HepG2 (cell line): Measurements from ENCODE around the gene DNMT3A. TPM values are rescaled to one million over a fixed set of nuclear protein-coding genes. Genes with fewer than 3 reads are reported as not detected.

ENCODE experiments used
- ATAC-seq: fragments of 200-7000 bp; cut with Tn5 transposase; 3 replicates; pipeline ENCODE4 v1.9.1; 2020; ENCODE audit warnings: mild to moderate bottlenecking, moderate library complexity
- BruUV-seq: library from RNA; stranded (reverse); fragments of 400-500 nt; replicated peaks from 2 replicates; lab custom pipeline; 2021; lab: Mats Ljungman, UMichigan
- CTCF ChIA-PET: fragments of 300-600 bp; formaldehyde crosslinking; extraction: SDS; loops from one replicate; lab custom pipeline; 2021; ENCODE audit warnings: low total read pairs, inconsistent platforms, low intra/inter-chr PET ratio; lab: Yijun Ruan, JAX
- POLR2A ChIA-PET: fragments of 350-600 bp; sonication (Branson Sonifier 250); formaldehyde crosslinking; loops from one replicate; lab custom pipeline; 2020; ENCODE audit warnings: antibody characterized with exemption, inconsistent platforms; lab: Yijun Ruan, JAX
- DNase-seq: peaks from one replicate; pipeline ENCODE4 v3.0.0-alpha.2; 2015; ENCODE audit warnings: low spot score
- FAIRE-seq: peaks from 3 replicates; lab custom pipeline; 2011; peaks lifted over from hg19 to GRCh38; lab: Jason Lieb, UNC
- H2AFZ ChIP-seq: one replicate; pipeline ENCODE4 v1.6.1; 2011; ENCODE audit warnings: low read length, inconsistent platforms
- H3K27ac ChIP-seq: fragments of 300-600 bp; 3 replicates; pipeline ENCODE4 v1.8.0; 2011; ENCODE audit warnings: mixed run types, mild to moderate bottlenecking, mixed read lengths, low read length, inconsistent platforms; ENCODE audit not compliant: insufficient read depth; ENCODE audit errors: extremely low read length
- H3K27me3 ChIP-seq, 2 experiments: fragments of 200-600 bp in 1 of 2; 2 replicates in 1 of 2; 3 replicates in 1 of 2; pipeline versions ENCODE4 v1.6.0 to v1.8.0; 2011; ENCODE audit warnings: low read length in 2 of 2, mild to moderate bottlenecking in 2 of 2, moderate library complexity in 2 of 2, inconsistent platforms in 1 of 2; ENCODE audit not compliant: insufficient read depth in 2 of 2, control insufficient read depth in 1 of 2
- H3K36me3 ChIP-seq, 2 experiments: fragments of 200-600 bp in 1 of 2; replicated peaks in 1 of 2; 2 replicates in 1 of 2; 3 replicates in 1 of 2; pipeline versions ENCODE4 v1.5.1 to v1.8.0; 2011; ENCODE audit warnings: low read length in 2 of 2, inconsistent platforms in 1 of 2; ENCODE audit not compliant: insufficient read depth in 2 of 2, control insufficient read depth in 1 of 2
- H3K4me1 ChIP-seq: 2 replicates; pipeline ENCODE4 v1.5.1; 2012; ENCODE audit warnings: low read length, inconsistent platforms; ENCODE audit not compliant: insufficient read depth
- H3K4me2 ChIP-seq: 2 replicates; pipeline ENCODE4 v1.6.0; 2011; ENCODE audit warnings: low read depth, low read length, inconsistent platforms
- H3K4me3 ChIP-seq, 3 experiments: fragments of 200-600 bp in 1 of 3; sonication (generic), shearing (Covaris generic) in 1 of 3; replicated peaks in 1 of 3; 2 replicates each; pipeline ENCODE4 v1.5.1; 2011 to 2016; ENCODE audit warnings: low read length in 3 of 3, inconsistent platforms in 2 of 3, low read depth in 2 of 3, mild to moderate bottlenecking in 2 of 3, control low read depth in 1 of 3, mixed read lengths in 1 of 3; ENCODE audit not compliant: insufficient read depth in 1 of 3
- H3K79me2 ChIP-seq: one replicate; pipeline ENCODE4 v1.6.1; 2011; ENCODE audit warnings: low read length, inconsistent platforms; ENCODE audit not compliant: insufficient read depth
- H3K9ac ChIP-seq: 2 replicates; pipeline ENCODE4 v1.6.0; 2011; ENCODE audit warnings: mild to moderate bottlenecking, low read depth, low read length, inconsistent platforms; ENCODE audit not compliant: insufficient read depth
- H3K9me3 ChIP-seq: 2 replicates; pipeline ENCODE4 v1.5.1; 2012; ENCODE audit warnings: mild to moderate bottlenecking, low read length
- H4K20me1 ChIP-seq: 2 replicates; pipeline ENCODE4 v1.6.0; 2011; ENCODE audit warnings: inconsistent platforms, mild to moderate bottlenecking, low read length, moderate library complexity; ENCODE audit not compliant: insufficient read depth
- BCL3 ChIP-seq: sonication (generic); formaldehyde crosslinking; IDR thresholded peaks from 2 replicates; pipeline ENCODE4 v1.5.1; 2020; ENCODE audit warnings: mild to moderate bottlenecking, missing genetic modification reagents, moderate library complexity
- BCL6 ChIP-seq: IDR thresholded peaks from 2 replicates; pipeline ENCODE4 v1.6.1; 2016; ENCODE audit warnings: missing genetic modification reagents, missing compliant biosample characterization
- GLI4 ChIP-seq: sonication (generic); formaldehyde crosslinking; IDR thresholded peaks from 2 replicates; pipeline ENCODE4 v1.5.1; 2020; ENCODE audit warnings: missing genetic modification reagents, mild to moderate bottlenecking, moderate library complexity, borderline replicate concordance
- NFYB ChIP-seq: sonication (generic); formaldehyde crosslinking; IDR thresholded peaks from 2 replicates; pipeline ENCODE4 v1.4.0; 2020; ENCODE audit warnings: missing genetic modification reagents
- ZNF629 ChIP-seq: sonication (generic); formaldehyde crosslinking; conservative IDR thresholded peaks from 2 replicates; pipeline ENCODE4 v1.5.0; 2020; ENCODE audit warnings: missing genetic modification reagents
- ZNF660 ChIP-seq: sonication (generic); formaldehyde crosslinking; IDR thresholded peaks from 2 replicates; pipeline ENCODE4 v1.5.1; 2020; ENCODE audit warnings: mild to moderate bottlenecking, low read depth, missing genetic modification reagents, borderline replicate concordance
- WGBS: methylation state at CpG from one replicate; pipeline ENCODE4 v1.1.6; 2017; ENCODE audit warnings: low lambda C conversion rate; 5-methylcytosine and 5-hydroxymethylcytosine counted together
- in situ Hi-C: cut with HindIII; loops from 2 replicates; pipeline ENCODE4 v1.10.0; 2017; ENCODE audit warnings: low pct_unique_long_range_greater_than_20kb; ENCODE audit not compliant: extremely low pct_ligation_motif_present
- intact Hi-C: fragments of 100-400 bp; cut with micrococcal nuclease; formaldehyde crosslinking; loops from one replicate; pipeline ENCODE4 v1.10.0; 2022; ENCODE audit not compliant: unreplicated experiment
- polyA plus RNA-seq, 8 experiments: library from polyadenylated mRNA; depleted of rRNA in 3 of 8; stranded (reverse) in 7 of 8; unstranded in 1 of 8; fragments of >200 nt; fragmentation: Illumina TruSeq in 4 of 8; extraction: Trizol in 4 of 8; gene quantifications; 2 replicates each; pipeline versions ENCODE4 v1.2.1 to v1.2.3, GENCODE V29; 2011 to 2016; ENCODE audit warnings: low read depth in 4 of 8, missing spikeins in 1 of 8, mixed read lengths in 1 of 8; ENCODE audit not compliant: insufficient read depth in 1 of 8
- total RNA-seq, 5 experiments: library from RNA; depleted of rRNA; stranded (reverse); fragments of >200 nt; fragmentation: Illumina TruSeq; extraction: Trizol; gene quantifications; 2 replicates each; pipeline ENCODE4 v1.2.3, GENCODE V29; 2016; ENCODE audit warnings: low read depth in 1 of 5
- TF ChIP-seq, protein P1 (sequence below): sonication (generic); formaldehyde crosslinking; IDR thresholded peaks from 2 replicates; pipeline ENCODE4 v1.9.0; 2021; ENCODE audit warnings: mild to moderate bottlenecking, missing genetic modification reagents

Gene DNMT3A
- total and polyA plus RNA-seq, 2 of the 13 experiments (the other 11 are each of a cell fraction or from before 2014, with no cell fraction given): 14.7 to 29.1 TPM

DNA sequence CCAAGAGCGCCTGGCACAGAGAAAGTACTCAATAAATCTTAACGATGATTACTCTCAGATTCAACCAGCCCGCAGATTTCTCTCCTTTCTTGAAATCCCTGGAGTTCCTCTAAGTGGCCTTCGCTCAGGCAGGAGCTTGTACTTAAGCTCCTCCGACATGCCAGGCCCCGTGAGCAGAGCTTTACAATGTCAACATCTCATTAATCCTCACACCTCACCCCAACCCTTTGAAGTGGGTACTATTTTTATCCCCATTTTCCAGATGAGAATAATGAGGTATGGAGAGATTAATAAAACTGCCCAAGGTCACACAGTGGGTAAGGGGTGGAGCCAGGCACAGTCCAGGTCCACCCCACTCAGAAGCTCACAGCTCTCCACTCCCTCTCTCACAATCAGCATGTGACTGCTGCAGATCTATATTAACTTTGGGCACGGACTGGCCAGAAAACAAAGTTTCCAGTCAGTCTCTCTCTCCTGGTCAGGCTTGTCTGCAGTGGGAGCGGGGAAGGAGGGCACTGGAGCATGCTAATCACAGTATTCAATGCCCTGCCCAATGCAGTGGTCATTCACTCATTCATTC is 18.0 kb downstream of the DNMT3A start:
- no peaks in the 10 kb centered on the region for H3K4me1 ChIP-seq
- DNase-seq: no peak
- H3K4me2 ChIP-seq: no peak overlapping the region
- CTCF ChIA-PET: no interaction called here
- H2AFZ ChIP-seq: no peak overlapping the region
- BruUV-seq: no TSS peak
- 58% methylated on average over 8 of the region's 8 CpGs for WGBS
- no peaks in the 10 kb centered on the region; the same call in 1 of the 2 replicates for H4K20me1 ChIP-seq
- H3K27me3 ChIP-seq: no peaks in the 10 kb centered on the region
- ATAC-seq: no peak
- no peak overlapping the region for H3K27ac ChIP-seq
- no peaks in the 10 kb centered on the region for H3K79me2 ChIP-seq
- TF ChIP-seq GLI4 (CRISPR knock-in tag): no peak
- TF ChIP-seq ZNF629 (CRISPR knock-in tag): peak; percentile 54; the same call in 1 of the 2 replicates
- TF ChIP-seq, all 625 proteins: peak for 1
- POLR2A ChIA-PET: no interaction called here
- Histone ChIP-seq H3K4me3 (no peak overlapping the region), H3K9ac (no peak overlapping the region), H3K9me3 (peaks cover 5% of the 10 kb centered on the region; the same call in 1 of the 2 replicates), H3K36me3 (no peaks in the 10 kb centered on the region)
- in situ Hi-C loops: no loop called here
- no peak for FAIRE-seq
- intact Hi-C loops: no loop called here

DNA sequence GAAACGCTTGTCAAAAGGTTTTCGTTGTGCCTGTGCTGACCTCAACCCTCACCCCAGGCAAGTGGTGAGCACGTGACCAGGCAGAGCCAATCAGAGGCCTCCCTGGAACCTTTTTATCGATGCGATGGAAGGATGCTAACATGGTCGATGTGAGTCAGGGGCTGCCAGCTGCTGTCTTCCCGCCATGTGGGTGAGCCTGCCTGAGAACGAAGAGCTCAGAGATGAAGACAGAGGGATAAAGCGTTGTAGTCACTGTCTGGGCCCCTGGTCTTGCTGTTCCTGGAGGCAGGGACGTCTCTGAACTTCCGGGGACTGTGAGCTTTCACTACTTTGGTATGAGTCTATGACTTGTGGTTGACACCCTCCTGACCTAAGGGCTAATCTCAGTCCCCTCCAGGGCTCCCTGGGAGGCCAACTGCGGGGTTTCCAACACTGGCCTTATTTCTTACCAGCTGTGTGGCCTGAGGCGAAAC is 18.6 kb downstream of the DNMT3A start:
- POLR2A ChIA-PET: no interaction called here
- peak; percentile 4 for FAIRE-seq
- in situ Hi-C loops: no loop called here
- TF ChIP-seq BCL3 (CRISPR knock-in tag): no peak
- TF ChIP-seq ZNF660 (CRISPR knock-in tag): no peak
- TF ChIP-seq, protein P1, sequence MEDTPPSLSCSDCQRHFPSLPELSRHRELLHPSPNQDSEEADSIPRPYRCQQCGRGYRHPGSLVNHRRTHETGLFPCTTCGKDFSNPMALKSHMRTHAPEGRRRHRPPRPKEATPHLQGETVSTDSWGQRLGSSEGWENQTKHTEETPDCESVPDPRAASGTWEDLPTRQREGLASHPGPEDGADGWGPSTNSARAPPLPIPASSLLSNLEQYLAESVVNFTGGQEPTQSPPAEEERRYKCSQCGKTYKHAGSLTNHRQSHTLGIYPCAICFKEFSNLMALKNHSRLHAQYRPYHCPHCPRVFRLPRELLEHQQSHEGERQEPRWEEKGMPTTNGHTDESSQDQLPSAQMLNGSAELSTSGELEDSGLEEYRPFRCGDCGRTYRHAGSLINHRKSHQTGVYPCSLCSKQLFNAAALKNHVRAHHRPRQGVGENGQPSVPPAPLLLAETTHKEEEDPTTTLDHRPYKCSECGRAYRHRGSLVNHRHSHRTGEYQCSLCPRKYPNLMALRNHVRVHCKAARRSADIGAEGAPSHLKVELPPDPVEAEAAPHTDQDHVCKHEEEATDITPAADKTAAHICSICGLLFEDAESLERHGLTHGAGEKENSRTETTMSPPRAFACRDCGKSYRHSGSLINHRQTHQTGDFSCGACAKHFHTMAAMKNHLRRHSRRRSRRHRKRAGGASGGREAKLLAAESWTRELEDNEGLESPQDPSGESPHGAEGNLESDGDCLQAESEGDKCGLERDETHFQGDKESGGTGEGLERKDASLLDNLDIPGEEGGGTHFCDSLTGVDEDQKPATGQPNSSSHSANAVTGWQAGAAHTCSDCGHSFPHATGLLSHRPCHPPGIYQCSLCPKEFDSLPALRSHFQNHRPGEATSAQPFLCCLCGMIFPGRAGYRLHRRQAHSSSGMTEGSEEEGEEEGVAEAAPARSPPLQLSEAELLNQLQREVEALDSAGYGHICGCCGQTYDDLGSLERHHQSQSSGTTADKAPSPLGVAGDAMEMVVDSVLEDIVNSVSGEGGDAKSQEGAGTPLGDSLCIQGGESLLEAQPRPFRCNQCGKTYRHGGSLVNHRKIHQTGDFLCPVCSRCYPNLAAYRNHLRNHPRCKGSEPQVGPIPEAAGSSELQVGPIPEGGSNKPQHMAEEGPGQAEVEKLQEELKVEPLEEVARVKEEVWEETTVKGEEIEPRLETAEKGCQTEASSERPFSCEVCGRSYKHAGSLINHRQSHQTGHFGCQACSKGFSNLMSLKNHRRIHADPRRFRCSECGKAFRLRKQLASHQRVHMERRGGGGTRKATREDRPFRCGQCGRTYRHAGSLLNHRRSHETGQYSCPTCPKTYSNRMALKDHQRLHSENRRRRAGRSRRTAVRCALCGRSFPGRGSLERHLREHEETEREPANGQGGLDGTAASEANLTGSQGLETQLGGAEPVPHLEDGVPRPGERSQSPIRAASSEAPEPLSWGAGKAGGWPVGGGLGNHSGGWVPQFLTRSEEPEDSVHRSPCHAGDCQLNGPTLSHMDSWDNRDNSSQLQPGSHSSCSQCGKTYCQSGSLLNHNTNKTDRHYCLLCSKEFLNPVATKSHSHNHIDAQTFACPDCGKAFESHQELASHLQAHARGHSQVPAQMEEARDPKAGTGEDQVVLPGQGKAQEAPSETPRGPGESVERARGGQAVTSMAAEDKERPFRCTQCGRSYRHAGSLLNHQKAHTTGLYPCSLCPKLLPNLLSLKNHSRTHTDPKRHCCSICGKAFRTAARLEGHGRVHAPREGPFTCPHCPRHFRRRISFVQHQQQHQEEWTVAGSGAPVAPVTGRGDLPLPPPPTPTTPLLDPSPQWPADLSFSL: no peak
- peak; percentile 48; the same call in 1 of the 2 replicates for TF ChIP-seq NFYB (CRISPR knock-in tag)
- TF ChIP-seq BCL6 (CRISPR knock-in tag): no peak

More for the DNA sequence above, 18.6 kb downstream of the DNMT3A start:
- no peaks in the 10 kb centered on the region for H3K79me2 ChIP-seq
- WGBS: 65% methylated on average over 11 of the region's 13 CpGs
- no peak overlapping the region for H3K9ac ChIP-seq
- H3K4me1 ChIP-seq: no peaks in the 10 kb centered on the region
- H3K4me2 ChIP-seq: no peak overlapping the region
- H3K4me3 ChIP-seq: no peak overlapping the region
- intact Hi-C loops: no loop called here
- H3K27me3 ChIP-seq: no peaks in the 10 kb centered on the region
- no peak overlapping the region for H2AFZ ChIP-seq
- ATAC-seq: no peak; the same call in 2 of the 3 replicates
- H3K27ac ChIP-seq: no peak overlapping the region
- CTCF ChIA-PET: no interaction called here
- H3K36me3 ChIP-seq: no peaks in the 10 kb centered on the region
- peaks cover 5% of the 10 kb centered on the region; the same call in 1 of the 2 replicates for H3K9me3 ChIP-seq
- no TSS peak for BruUV-seq
- H4K20me1 ChIP-seq: no peaks in the 10 kb centered on the region
- DNase-seq: no peak
